SHP77 treated with DMSO at 0.1 percent for 48 hours (cell line): ENCODE measurements around the gene RYK.
"Not testable (repeated sequence)": the region's sequence is repeated elsewhere in the genome, so short reads cannot be mapped to it uniquely, and the experiment has no call there.

ENCODE experiments used
- DNase-seq: peaks from one replicate; lab custom pipeline; 2025; lab: John Stamatoyannopoulos, UW

The RYK gene

DNA sequence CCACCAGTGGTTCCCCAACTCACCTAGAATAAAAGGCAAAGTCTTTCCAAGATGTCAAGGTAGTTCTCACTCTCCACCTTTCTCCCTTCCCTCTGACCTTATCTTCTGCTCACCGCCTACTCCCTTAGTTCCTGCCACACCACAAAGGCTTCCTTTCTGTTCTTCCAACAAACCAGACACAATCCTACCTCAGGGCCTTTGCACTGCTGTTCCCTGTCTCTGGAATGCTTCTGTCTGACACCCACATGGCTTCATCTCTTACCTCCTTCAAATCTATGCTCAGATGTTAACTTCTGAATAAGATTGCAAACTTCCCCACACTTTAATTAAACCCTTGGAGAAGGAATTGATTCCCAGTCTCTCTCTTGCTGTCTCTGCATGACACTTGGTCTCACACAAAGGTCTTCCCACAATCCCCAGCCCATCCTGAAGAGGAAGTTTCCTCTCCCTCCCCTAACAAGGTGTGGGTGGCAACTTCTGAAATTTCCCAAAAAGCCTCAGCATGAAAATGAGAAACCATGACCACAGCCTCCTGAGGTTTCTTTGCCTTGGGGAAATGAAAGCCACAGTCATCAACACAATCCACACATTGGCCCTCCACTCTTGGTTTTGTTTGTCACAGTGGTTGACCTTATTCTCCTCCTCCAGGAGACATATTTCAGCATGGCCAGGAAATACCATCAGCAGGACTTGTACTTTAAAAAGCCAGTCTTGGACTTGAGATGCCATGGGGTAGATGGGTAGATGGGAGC, 3.0 kb upstream of the RYK start:
- DNase-seq, result no peak

DNA sequence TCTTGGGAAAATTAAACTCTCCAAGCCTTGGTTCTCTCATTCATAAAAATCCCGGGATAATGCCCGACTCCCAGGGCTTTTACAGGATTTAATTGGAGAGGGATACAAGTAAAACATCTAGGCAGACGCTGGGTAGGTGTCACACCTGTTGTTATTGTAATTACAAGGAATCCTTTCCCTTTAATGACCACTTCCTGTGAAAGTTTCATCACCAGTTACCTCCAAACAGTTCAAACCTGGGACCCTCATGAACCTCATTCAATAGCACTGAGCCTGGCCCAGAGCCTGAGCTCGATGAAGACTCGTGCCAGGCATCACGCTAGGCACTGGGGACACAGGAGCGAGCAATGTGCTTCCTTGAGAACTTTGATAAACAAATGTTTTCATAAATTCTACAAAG, 2.1 kb upstream of the RYK start:
- DNase-seq, result no peak

DNA sequence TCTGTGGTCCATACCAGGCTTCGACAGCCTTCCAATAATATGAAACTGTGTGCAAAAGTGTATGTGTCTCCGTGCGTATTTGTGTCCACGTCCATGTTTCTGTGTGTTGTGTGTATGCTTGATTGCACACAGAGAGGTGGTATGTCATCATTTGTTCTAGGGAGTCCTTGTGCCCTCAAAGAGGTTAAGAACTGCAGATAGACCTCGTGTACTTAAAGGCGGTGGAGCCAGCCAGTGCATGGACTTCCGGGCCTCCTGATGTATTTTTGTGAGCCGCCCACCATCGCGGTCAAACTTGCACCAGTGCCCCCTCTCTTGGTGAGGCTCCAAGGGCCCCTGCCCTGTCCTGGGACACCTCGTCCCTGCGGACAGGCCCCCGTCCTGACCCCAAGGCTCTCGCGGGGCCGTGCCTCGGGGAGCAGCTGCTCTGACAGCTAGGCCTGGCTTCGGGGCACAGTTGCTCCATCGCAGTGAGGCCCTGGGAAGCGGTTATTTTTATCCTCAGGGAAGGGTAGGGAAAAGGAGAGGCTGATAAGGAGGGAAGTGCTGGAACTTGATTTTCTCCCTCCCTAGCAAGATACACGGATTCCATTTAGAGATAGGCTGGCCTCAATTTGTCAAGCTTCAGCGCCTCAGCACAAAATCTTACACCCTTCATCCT, 1.2 kb upstream of the RYK start:
- DNase-seq, result no peak

DNA sequence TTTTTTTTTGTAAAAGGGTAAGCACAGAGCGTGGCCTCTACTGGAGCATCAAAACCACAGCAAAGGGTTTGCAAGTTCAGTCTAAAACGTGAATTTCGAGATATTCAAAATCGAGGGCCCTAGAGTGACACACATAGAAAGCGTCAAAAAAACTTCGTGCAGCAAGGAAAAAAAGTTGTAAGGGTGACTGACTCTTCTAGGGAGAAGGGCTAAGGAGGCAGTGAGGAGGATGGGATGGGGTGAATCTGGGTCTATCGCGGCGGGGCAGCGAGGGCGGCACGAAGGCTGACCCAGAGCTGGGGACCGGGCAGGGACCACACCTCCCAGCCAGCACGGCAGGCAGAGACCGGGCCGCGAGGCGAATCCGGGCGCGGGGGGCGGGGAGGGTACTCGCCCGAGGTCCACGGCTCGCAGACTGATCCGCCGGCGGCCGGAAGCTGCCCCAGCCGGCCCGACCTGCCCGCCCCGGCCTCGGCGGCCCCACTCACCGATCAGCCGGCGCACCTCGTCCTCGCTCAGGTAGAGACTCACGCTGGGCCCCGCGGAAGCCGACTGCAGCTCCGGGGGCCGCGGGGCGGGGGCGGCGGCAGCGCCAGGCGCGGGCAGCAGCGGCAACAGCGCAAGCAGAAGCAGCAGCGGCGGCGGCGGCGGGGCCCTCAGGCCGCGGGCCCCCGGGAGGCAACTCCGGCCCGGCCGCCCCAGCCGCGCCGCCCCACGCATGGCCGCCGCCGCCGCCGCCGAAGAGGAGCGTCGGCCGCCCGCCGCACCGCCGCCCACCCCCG, 533 bp downstream of the RYK start:
- DNase-seq, result no peak

DNA sequence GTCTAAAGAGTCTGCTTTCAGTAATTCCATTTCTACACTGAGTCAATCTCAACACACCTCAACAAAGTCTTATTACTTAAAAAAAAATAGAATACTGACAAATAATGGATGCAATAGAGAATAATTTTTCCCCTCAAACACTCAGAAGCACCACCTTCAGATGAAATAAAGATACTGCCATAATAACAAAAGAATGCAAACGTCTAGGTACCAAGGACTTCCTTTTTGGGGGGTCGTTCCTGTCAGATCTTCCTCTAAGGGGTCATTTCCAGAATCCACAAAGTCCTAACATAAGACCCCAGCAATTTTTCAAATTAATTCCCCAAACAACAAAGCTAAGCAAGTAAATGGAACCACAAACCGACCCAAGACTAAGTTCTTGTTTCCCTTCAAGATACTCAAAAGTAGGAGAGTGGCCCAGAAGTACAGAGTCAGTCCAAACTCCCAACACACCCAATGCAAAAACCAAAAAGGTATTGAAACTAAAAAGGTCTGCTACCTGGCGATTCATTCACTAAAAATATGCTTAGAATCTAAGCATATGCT, 1.3 kb downstream of the RYK start:
- DNase-seq, result no peak

DNA sequence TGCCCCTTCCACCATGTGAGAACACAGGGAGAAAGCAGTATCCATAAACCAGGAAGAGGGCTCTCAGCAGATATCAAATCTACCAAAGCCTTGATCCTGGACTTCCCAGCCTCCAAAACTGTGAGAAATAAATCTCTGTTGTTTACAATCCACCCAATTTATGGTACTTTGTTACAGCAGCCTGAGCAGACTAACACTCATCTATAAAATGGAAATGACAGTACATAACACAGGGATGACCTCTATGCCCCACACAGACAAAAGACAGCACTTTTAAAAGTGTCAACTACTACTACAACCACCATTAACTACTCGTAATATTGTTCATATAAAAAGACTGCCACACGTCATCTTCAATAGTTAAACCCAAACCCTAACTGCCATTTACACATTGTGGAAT, 5.7 kb downstream of the RYK start:
- no peak for DNase-seq

DNA sequence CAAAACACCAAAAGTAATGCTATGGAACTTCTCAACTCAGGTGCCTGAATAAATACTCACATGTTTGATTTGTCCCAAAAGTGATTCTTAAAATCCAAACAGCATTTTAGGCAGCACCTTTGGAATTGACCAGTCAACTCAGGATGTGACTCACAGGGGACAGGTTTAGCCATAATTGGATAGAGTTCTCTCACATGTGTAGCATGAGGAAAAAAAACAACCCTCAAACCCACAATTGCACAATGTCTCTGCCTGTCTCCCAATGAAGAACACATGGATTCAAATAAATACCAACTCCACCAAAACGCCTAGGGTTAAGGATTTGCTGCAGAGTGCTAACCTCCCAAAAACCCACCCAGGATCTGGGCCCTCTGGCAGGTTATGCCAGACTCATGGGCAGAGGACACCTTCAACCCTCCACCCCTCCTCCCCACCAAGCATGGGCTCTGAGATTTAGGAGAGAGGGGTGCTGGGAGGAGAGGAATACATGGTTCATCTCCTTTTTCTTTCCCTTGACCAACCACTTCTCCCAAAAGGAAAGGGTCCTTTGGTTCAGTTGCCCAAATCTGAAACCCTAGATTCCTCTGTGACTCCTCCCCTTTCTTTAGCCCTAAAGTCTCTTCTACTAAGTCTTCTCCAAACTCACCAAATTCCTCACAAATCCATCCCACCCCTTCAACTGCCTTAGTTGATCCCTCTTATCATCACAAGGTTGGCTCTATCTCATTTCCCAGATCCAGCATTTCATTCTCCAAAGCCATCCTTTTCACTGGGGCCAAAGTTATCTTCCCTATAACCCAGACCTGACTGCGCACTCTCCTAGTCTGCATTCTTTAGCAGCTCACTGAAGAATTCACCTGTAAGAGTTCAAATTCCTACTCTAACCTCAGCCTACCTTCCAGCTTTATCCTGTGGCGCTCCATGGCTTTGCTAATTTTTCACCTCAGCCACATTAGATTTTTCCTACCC, 7.7 kb downstream of the RYK start:
- no peak for DNase-seq

DNA sequence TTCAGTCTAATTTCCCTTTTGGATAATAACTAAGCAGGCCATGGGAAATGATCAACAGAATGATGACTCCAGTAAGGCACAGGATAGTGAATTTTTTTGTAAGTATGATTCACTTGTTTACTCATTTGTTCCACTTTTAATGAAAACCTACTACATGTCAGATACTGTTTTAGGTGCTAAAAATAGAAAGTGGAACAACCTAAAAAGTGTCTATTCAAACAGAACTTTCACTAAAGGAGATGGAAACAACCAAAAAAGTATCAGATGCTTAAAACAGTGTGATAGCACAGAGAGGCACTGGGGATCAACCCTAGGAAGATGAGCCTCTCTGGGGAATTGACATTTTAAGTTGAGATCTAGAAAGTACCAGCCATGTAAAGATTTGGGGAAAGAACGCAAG, 11.1 kb downstream of the RYK start:
- DNase-seq, result no peak

DNA sequence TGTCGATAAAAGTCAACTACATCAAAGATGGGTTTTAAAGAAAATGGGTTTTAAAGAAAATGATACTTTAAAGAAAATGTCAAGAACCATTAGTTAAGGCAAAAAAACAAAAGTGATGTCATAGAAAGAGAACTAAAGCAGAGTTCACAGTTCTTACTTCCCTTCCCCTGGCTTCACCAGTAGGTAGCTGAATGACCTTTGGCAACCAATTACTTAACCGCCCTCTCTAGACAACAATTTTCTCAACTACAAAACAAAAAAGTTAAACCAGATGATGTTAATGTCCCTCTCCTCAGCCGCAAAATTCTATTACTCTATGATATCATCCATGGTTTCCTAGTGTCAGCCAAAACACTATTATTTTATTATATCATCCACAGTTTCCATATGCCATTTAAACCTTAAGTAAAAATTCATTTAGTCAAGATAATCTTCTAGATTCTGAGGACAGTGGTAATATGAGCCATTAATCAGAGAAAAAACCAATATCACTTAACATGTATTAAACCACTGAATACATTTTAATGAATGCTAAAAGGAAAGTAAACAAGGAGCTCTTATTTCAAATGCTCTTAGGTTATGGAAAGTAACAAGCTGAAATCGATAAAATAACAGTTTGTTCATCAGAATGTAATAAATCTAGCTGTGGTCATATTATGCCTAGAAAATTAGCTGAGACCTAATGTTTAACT, 13.1 kb downstream of the RYK start:
- DNase-seq, result no peak

DNA sequence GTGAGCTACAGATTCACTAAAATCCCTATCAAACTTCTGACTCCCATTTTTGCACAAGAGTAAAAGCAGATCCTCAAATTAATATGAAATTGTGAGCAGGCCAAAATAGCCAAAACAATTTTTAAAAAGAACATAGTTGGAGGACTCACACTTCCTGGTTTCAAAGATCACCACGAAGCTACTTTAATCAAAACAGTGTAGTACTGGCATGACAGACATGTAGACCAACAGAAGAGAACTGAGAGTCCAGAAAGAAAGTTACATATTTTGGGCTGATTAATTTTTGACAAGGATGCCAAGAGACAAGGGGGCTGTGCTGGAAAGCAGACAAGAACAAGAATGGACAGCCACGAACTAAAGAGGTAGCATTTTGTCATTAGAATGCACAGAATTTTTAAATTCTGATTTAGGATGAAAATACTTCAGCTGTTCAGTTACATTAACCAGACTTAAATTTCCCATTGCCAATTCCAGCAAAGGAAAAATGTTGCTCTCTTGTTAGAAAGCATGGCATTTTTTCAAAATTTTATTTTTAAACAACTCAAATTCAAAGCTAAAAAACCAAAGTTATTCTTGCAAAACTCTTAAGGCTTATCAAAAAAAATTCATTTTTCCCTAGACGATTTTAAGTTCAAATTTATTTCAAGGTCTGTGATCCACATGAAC, 14.0 kb downstream of the RYK start:
- DNase-seq, result no peak

DNA sequence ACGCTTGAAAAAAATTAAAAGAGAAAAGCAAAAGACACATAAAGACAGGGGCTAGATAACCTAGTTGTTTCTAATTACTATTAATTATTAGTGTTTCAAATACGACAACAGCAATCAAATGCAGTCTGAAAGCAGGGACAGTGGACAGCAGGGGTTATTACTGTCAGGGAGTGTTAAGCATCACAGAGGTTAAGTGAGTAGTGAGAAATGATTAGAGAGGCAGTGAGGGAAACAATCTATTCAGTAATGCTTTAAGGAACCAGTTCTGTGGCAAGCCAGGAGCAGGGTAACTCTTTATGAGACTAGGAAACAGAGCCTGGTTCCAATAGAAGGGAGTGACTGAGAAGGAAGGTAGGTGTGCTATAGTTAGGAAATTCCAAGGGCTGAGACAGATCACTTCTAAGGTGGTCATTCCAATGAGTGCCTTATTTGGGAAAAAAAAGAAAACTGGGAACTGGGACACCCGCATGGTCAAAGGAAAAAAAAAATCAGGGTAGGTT, 15.0 kb downstream of the RYK start:
- no peak for DNase-seq

DNA sequence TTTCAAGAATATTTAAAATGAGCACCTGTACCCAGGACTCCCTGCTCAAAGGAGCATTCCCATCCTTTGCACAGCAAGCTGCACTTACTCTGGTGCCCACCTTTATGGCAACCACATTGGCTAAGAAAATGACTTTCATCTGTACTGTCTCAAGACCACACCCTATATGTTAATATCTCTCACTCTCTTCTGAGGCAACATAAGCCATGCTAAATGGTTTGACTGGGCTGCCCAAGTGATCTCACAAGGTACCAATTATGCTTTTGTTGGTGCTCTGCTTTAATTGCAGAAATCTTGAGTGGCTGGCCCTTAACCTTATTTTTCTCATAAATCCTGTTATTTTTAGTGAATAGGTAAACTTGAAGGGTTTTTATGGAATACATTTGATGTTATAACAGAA, 17.7 kb downstream of the RYK start:
- DNase-seq, result no peak

DNA sequence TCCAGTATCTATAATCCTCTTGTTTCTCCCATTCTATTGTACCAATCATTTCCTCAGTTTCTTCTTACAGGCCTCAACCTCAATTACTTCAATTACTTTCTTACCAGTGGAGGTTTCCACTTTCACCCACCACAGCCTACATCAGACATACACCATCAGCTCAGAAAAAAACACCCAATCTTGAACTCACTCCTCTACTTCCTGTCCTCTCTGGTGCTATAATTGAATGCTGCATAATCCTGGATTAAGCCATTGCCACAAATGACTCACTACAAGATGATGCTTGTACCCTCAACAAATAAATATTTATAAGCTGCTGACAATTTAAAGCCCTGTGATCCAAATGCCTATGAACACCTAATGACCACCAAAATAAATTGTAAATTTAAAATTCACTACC, 18.5 kb downstream of the RYK start:
- no peak for DNase-seq

DNA sequence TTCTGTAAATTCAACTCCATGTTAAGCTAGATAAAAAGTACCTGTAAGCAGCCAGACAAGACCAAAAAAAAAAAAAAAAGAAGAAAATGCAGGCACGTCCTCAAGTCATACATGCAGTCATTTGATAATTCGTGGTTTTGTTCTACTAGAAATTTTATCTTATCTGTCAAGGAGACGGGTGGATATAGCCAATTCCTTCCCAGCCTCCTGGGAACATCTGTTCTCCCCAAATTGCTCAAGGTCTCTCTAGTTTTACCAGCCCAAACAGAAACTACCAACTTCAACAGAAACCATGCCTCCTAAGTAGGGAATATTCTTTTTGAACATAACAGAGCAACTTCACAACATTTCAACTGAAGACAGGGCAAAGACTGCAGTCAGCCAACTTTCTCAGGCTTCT, 19.5 kb downstream of the RYK start:
- no peak for DNase-seq

DNA sequence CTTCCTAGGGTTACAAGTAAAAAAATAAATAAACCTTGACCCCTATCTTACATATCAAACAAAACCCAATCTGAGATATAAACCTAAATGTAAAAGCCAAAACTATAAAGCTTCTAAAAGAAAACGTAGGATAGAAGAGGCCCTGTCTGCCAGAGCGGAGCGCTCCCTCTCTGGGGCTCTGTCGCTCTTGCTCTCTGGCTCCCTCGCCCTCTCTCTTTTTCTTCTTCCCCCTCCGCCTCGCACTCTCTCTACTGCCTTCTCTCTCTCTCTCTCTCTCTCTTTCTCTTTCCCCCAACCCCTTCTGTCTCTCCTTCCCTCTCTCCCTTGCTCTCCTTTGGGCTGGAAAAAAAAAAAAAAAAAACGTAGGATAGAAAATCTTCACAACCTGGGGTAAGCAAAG, 21.6 kb downstream of the RYK start:
- DNase-seq, result no peak

DNA sequence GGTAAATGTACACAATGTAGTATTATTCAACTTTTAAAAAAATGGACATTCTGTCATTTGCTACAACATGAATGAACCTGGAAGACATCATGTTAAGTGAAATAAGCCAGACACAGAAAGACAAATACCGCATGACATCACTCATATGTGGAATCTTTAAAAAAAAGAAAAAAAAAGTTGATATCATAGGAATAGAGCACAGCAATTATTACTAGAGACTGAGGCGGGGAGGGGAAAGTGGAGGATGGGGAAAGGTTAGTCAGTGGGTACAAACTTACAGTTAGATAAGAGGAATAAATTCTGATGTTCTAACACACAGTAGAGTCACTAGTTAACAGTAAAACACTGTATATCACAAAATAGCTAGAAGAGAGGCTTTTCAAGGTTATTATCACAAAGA, 22.2 kb downstream of the RYK start:
- DNase-seq, result no peak

DNA sequence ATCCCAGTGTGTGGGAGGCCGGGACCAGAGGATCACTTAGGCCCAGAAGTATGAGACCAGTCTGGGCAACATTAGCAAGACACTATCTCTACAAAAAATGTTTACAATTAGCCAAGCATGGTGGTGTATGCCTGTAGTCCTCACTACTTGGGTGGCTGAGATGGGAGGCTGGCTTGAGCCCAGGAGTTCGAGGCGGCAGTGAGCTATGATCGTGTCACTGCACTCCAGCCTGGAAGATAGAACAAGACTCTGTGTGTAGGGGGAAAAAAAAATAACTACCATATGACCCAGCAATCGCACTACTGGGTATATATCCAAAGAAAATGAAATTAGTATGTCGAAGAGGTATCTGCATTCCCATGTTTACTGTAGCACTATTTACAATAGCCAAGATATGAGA, 22.6 kb downstream of the RYK start:
- no peak for DNase-seq

DNA sequence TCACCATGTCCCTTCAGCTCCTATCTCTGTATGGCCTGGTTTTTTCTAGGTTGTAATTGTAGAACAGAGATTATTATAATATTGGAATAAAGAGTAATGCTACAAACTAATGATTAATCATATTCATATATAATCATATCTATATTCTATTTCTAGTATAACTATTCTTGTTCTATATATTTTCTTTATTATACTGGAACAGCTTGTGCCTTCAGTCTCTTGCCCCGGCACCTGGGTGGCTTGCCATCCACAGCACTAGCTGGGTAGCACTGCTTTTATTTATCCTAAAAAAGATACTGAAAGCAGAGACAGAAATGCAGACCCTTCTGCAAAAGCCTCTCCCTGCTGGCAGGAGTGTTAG, 25.9 kb downstream of the RYK start:
- not testable (repeated sequence) for DNase-seq

DNA sequence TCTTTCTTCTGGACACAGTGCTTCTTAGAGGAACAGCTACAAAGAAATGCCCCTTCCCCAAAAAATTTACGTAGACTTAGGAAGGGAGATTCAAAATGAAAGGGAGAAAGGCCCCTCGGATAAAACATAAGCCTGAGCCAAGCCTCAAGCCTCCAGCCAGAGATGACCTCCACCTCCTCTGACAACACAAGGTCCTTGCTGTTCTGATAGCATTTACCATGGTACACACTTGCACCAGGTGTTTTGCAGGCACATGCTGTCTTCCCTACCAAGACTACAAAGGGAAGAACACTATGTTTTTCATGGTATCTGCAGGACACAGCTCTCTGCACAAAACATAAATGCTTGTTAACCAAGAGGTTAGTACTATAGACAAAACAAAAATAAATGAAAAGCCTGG, 27.8 kb downstream of the RYK start:
- DNase-seq, result no peak

DNA sequence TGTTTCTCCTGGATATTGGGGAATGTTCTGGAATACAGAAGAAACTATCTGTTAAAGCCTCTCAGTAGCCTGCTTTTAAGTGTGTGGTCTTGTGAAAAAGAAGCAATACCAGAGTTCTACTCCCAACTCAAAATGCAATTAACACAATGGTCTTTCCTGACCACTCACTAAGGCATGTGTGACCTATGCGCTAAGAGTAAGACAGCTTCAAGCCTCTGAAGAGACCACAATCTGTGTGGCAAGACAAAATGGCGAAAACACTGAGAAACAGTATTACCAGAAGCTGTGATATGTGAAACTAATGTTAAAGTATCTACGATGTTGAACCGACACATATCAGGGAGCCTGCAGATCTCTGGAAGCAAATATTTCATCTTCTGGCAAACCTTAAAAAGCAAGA, 33.8 kb downstream of the RYK start:
- no peak for DNase-seq
